PC-3 (cell line): ENCODE data around the gene YBX2.

Experiments
- CTCF ChIP-seq: fragments of 300-600 bp; sonication (generic); conservative IDR thresholded peaks from 2 replicates; pipeline ENCODE4 v1.5.1; 2017; ENCODE audit warnings: antibody characterized with exemption, low read depth, mild to moderate bottlenecking, low read length
- EZH2 ChIP-seq: fragments of 300-600 bp; sonication (generic); IDR thresholded peaks from one replicate; pipeline ENCODE4 v1.6.1; 2017; ENCODE audit warnings: antibody characterized with exemption, mild to moderate bottlenecking, low read length; ENCODE audit not compliant: unreplicated experiment

- TF ChIP-seq CTCF (no peak), EZH2 (no peak)
Observed at GRCh38 chr17:7311110-7311705, 16.8 kb upstream of the YBX2 start.
